NCI-H774 (cell line): ENCODE data around the gene SMOC2.
"Not testable (repeated sequence)": the region's sequence is repeated elsewhere in the genome, so short reads cannot be mapped to it uniquely, and the experiment has no call there.

ENCODE experiments used
- DNase-seq: peaks from one replicate; lab custom pipeline; 2025; lab: John Stamatoyannopoulos, UW

The SMOC2 gene

GRCh38 chr6:168655462-168656152 lies 214.6 kb downstream of the SMOC2 start:
- no peak for DNase-seq

GRCh38 chr6:168658059-168658458 lies 217.1 kb downstream of the SMOC2 start:
- DNase-seq, result no peak

GRCh38 chr6:168660400-168660945 lies 219.5 kb downstream of the SMOC2 start:
- DNase-seq, result no peak

GRCh38 chr6:168662301-168662936 lies 221.4 kb downstream of the SMOC2 start:
- no peak for DNase-seq

GRCh38 chr6:168663041-168663440 lies 222.1 kb downstream of the SMOC2 start:
- DNase-seq, result no peak

- DNase-seq, result no peak
Observed at GRCh38 chr6:168664956-168665355, 224.0 kb downstream of the SMOC2 start.

- DNase-seq, result no peak
Observed at GRCh38 chr6:168666170-168666569, 225.2 kb downstream of the SMOC2 start.

- no peak for DNase-seq
Observed at GRCh38 chr6:168666699-168667427, 225.9 kb downstream of the SMOC2 start.

GRCh38 chr6:168667428-168667805 lies 226.4 kb downstream of the SMOC2 start:
- no peak for DNase-seq

GRCh38 chr6:168670401-168670985 lies 229.5 kb downstream of the SMOC2 start:
- no peak for DNase-seq

GRCh38 chr6:168671028-168671862 lies 230.3 kb downstream of the SMOC2 start:
- no peak for DNase-seq

GRCh38 chr6:168671863-168672546 lies 231.0 kb downstream of the SMOC2 start:
- no peak for DNase-seq

GRCh38 chr6:168674595-168674994 lies 233.6 kb downstream of the SMOC2 start:
- DNase-seq, result no peak

- no peak for DNase-seq
Observed at GRCh38 chr6:168675375-168675774, 234.4 kb downstream of the SMOC2 start.

GRCh38 chr6:168675933-168676551 lies 235.1 kb downstream of the SMOC2 start:
- DNase-seq, result no peak

GRCh38 chr6:168676552-168677322 lies 235.8 kb downstream of the SMOC2 start:
- DNase-seq, result no peak

GRCh38 chr6:168677323-168677781 lies 236.4 kb downstream of the SMOC2 start:
- DNase-seq, result not testable (repeated sequence)

GRCh38 chr6:168678077-168678476 lies 237.1 kb downstream of the SMOC2 start:
- no peak for DNase-seq

GRCh38 chr6:168678588-168678987 lies 237.6 kb downstream of the SMOC2 start:
- no peak for DNase-seq

GRCh38 chr6:168681748-168682147 lies 240.8 kb downstream of the SMOC2 start:
- no peak for DNase-seq
